ENCODE results near the gene KCNK3. TPM values are rescaled to one million over a fixed set of nuclear protein-coding genes. Genes with fewer than 3 reads are reported as not detected.

Gene KCNK3
- total RNA-seq, 1 donor from 2014 or later = 1.9 TPM

- H3K27ac Mint-ChIP-seq (ENCODE audit: unreplicated experiment) = no peak overlapping the region
- Histone ChIP-seq H3K27ac (ENCODE audit: low read depth, low read length) (no peak overlapping the region), H3K4me1 (ENCODE audit: insufficient read depth, low read length) (no peaks in the 10 kb centered on the region), H3K4me3 (ENCODE audit: insufficient read depth, low read depth, low read length) (no peak overlapping the region), H3K9me3 (ENCODE audit: insufficient read depth, low read depth, low read length) (no peaks in the 10 kb centered on the region), H3K4me2 (ENCODE audit: low read length) (no peak overlapping the region), H3K9ac (ENCODE audit: low read length) (no peak overlapping the region), H3K27me3 (ENCODE audit: insufficient read depth, low read length) (peaks cover 44% of the 10 kb centered on the region), H2AFZ (ENCODE audit: low read depth, low read length) (no peak overlapping the region), H3K36me3 (ENCODE audit: insufficient read depth, low read length) (no peaks in the 10 kb centered on the region), H4K20me1 (ENCODE audit: insufficient read depth, low read length) (no peaks in the 10 kb centered on the region), H3K79me2 (ENCODE audit: insufficient read depth, low read length) (no peaks in the 10 kb centered on the region)
- peaks cover 62% of the 10 kb centered on the region for H3K27me3 Mint-ChIP-seq (ENCODE audit: low read depth, unreplicated experiment)
- H3K36me3 Mint-ChIP-seq (ENCODE audit: low read depth, unreplicated experiment) = peaks cover 2% of the 10 kb centered on the region
- FAIRE-seq (no peak), DNase-seq (ENCODE audit: low read depth) (no peak)
- peaks cover 14% of the 10 kb centered on the region for H3K9me3 Mint-ChIP-seq (ENCODE audit: unreplicated experiment)
- no peak for TF ChIP-seq EZH2 (IDR thresholded peaks at IDR 0.05; ENCODE audit: insufficient read depth, low read length)
- TF ChIP-seq CTCF (IDR thresholded peaks at IDR 0.05; ENCODE audit: insufficient read depth, low read depth, low read length) = no peak
- H3K4me1 Mint-ChIP-seq (ENCODE audit: low read depth, unreplicated experiment) = peaks cover 6% of the 10 kb centered on the region
- H3K4me3 Mint-ChIP-seq (ENCODE audit: unreplicated experiment) = no peak overlapping the region
Observed at GRCh38 chr2:26648516-26648915, 44.0 kb upstream of the KCNK3 start.

- TF ChIP-seq EZH2 (IDR thresholded peaks at IDR 0.05; ENCODE audit: insufficient read depth, low read length) = no peak
- no peak for TF ChIP-seq CTCF (IDR thresholded peaks at IDR 0.05; ENCODE audit: insufficient read depth, low read depth, low read length)
- Histone ChIP-seq H3K9ac (ENCODE audit: low read length) (no peak overlapping the region), H3K4me1 (ENCODE audit: insufficient read depth, low read length) (no peaks in the 10 kb centered on the region), H4K20me1 (ENCODE audit: insufficient read depth, low read length) (no peaks in the 10 kb centered on the region), H3K36me3 (ENCODE audit: insufficient read depth, low read length) (no peaks in the 10 kb centered on the region), H3K79me2 (ENCODE audit: insufficient read depth, low read length) (no peaks in the 10 kb centered on the region), H2AFZ (ENCODE audit: low read depth, low read length) (no peak overlapping the region), H3K4me2 (ENCODE audit: low read length) (no peak overlapping the region), H3K27me3 (ENCODE audit: insufficient read depth, low read length) (peaks cover 39% of the 10 kb centered on the region), H3K27ac (ENCODE audit: low read depth, low read length) (no peak overlapping the region), H3K4me3 (ENCODE audit: insufficient read depth, low read depth, low read length) (no peak overlapping the region), H3K9me3 (ENCODE audit: insufficient read depth, low read depth, low read length) (no peaks in the 10 kb centered on the region)
- Mint-ChIP-seq H3K27me3 (ENCODE audit: low read depth, unreplicated experiment) (peaks cover 57% of the 10 kb centered on the region), H3K36me3 (ENCODE audit: low read depth, unreplicated experiment) (peaks cover 2% of the 10 kb centered on the region), H3K4me3 (ENCODE audit: unreplicated experiment) (no peak overlapping the region), H3K27ac (ENCODE audit: unreplicated experiment) (no peak overlapping the region), H3K9me3 (ENCODE audit: unreplicated experiment) (peaks cover 14% of the 10 kb centered on the region), H3K4me1 (ENCODE audit: low read depth, unreplicated experiment) (peaks cover 6% of the 10 kb centered on the region)
- no peak for DNase-seq (ENCODE audit: low read depth)
- no peak for FAIRE-seq
Observed at GRCh38 chr2:26649322-26649721, 43.2 kb upstream of the KCNK3 start.

- peaks cover 14% of the 10 kb centered on the region for H3K9me3 Mint-ChIP-seq (ENCODE audit: unreplicated experiment)
- H3K4me3 ChIP-seq (ENCODE audit: insufficient read depth, low read depth, low read length) = no peak overlapping the region
- H3K36me3 Mint-ChIP-seq (ENCODE audit: low read depth, unreplicated experiment) = peaks cover 2% of the 10 kb centered on the region
- peaks cover 51% of the 10 kb centered on the region for H3K27me3 Mint-ChIP-seq (ENCODE audit: low read depth, unreplicated experiment)
- no peak overlapping the region for H3K27ac Mint-ChIP-seq (ENCODE audit: unreplicated experiment)
- DNase-seq (ENCODE audit: low read depth) (no peak), FAIRE-seq (no peak)
- no peak overlapping the region for H3K4me3 Mint-ChIP-seq (ENCODE audit: unreplicated experiment)
- no peaks in the 10 kb centered on the region for H3K36me3 ChIP-seq (ENCODE audit: insufficient read depth, low read length)
- no peaks in the 10 kb centered on the region for H4K20me1 ChIP-seq (ENCODE audit: insufficient read depth, low read length)
- H3K79me2 ChIP-seq (ENCODE audit: insufficient read depth, low read length) = no peaks in the 10 kb centered on the region
- H3K27ac ChIP-seq (ENCODE audit: low read depth, low read length) = no peak overlapping the region
- H3K9ac ChIP-seq (ENCODE audit: low read length) = no peak overlapping the region
- H2AFZ ChIP-seq (ENCODE audit: low read depth, low read length) = no peak overlapping the region
- no peak for TF ChIP-seq CTCF (IDR thresholded peaks at IDR 0.05; ENCODE audit: insufficient read depth, low read depth, low read length)
- TF ChIP-seq EZH2 (IDR thresholded peaks at IDR 0.05; ENCODE audit: insufficient read depth, low read length) = no peak
- no peak overlapping the region for H3K4me2 ChIP-seq (ENCODE audit: low read length)
- no peaks in the 10 kb centered on the region for H3K9me3 ChIP-seq (ENCODE audit: insufficient read depth, low read depth, low read length)
- peaks cover 39% of the 10 kb centered on the region for H3K27me3 ChIP-seq (ENCODE audit: insufficient read depth, low read length)
- peaks cover 9% of the 10 kb centered on the region for H3K4me1 Mint-ChIP-seq (ENCODE audit: low read depth, unreplicated experiment)
- no peaks in the 10 kb centered on the region for H3K4me1 ChIP-seq (ENCODE audit: insufficient read depth, low read length)
Observed at GRCh38 chr2:26649992-26650712, 42.4 kb upstream of the KCNK3 start.

Data from astrocyte (in vitro differentiated cells and primary cell).